Embryonic facial prominence (tissue), 1 donor: ENCODE results near the gene RHOT2.

ENCODE experiments used
- DNase-seq: peaks from one replicate; pipeline ENCODE4 v3.0.0-alpha.2; 2016; ENCODE audit errors: extremely low spot score

Gene RHOT2

GRCh38 chr16:632486-633335 is 35.2 kb upstream of the RHOT2 start:
- no peak for DNase-seq

- no peak for DNase-seq
These were observed 34.4 kb upstream of the RHOT2 start for GRCh38 chr16:633336-634050.

DNA sequence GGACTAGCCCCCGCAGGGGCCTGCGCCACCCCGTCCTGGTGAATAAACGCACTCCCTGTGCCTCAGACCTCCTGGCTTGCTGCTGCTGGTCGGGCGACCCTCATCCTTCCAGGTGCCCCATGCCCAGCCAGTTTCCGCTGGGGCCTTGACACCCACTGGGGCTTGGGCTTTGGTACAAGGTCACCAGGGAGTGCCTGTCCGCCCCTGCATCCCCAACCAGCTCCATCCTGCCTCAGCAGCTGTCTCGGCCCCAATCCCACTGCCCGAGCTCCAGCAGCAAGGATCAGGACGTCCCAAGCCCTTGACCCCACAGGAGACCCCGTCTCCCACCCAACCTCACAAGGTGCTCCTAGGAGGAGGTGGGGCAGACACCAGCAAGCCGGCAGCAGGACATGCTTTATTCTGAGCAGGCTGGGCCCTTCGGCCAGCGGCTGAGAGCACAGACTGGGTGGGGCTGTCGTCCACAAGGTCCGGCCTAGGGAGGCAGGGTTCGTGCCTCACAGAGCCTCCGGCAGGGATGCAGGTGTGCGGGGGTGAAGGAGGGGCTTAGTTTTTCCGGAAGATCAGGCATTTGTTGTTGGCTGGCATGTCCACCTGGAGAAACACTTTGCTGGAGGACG is 33.8 kb upstream of the RHOT2 start:
- DNase-seq, result no peak

DNA sequence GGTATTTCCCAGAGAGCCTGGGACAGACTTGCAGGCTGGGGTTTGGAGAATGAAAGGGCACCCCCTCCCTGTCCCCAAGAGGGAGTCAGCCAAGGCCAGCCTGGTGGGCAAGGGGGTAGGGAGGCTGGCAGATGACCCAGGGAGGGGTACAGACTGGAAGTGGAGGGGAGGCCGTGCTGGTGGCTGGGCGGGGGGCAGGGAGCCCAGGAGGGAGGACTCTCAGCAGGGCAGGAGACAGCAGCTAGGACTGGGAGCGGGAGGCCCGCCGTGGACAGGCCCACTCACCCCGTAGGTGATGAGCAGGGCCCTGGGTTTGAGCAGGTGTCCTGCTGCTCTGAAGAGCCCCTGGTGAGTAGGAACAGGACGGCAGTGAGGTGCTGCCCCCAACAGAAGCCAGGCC is 32.9 kb upstream of the RHOT2 start:
- no peak for DNase-seq

- no peak for DNase-seq
These were observed 32.2 kb upstream of the RHOT2 start for GRCh38 chr16:635573-636205.

DNA sequence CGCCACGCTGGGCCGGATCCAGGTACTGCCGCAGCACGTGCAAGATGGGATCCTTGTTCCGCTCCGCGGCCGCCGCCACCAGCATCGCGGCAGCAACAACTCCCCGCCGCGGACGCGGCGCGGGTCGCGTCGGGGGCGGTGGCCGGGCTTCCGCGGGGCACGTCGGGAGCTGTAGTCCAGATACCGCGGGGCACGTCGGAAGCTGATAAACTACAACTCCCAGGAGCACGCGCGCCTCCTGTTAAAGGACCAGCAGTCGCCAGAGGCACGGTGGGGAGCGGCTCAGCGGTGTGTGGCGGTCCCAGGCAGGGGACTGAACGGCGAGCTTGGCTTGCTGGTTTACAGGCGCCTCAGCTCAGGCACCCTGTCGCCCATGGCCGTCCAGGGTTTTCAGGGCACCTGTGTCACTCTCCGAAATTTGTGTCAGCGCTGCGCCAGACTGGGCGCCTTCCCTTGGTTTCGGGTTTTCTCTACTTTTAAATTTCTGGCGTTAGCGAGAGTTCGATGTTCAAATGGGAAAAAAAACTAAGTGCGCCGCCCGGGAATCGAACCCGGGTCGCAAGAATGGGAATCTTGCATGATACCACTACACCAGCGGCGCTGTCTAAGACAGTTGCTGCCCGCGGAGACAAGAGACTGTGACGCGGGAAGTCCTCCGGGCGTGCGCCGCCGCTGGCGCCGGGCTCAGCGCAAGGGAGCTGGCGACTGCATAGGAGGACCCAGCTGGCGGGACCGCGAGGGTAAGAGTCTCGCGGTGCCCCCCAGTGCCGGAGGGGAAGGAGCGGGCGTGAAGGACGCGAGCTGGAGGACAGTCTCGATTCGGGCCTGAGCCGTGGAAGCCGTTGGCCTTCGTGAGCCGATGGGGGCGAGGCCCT is 31.5 kb upstream of the RHOT2 start, which contains the start of gene METTL26:
METTL26 (minus strand) TSS at position 100 of the 875 bp plus-strand sequence; CDS start at position 85, 15 bp downstream.
- peak; percentile 91 for DNase-seq

DNA sequence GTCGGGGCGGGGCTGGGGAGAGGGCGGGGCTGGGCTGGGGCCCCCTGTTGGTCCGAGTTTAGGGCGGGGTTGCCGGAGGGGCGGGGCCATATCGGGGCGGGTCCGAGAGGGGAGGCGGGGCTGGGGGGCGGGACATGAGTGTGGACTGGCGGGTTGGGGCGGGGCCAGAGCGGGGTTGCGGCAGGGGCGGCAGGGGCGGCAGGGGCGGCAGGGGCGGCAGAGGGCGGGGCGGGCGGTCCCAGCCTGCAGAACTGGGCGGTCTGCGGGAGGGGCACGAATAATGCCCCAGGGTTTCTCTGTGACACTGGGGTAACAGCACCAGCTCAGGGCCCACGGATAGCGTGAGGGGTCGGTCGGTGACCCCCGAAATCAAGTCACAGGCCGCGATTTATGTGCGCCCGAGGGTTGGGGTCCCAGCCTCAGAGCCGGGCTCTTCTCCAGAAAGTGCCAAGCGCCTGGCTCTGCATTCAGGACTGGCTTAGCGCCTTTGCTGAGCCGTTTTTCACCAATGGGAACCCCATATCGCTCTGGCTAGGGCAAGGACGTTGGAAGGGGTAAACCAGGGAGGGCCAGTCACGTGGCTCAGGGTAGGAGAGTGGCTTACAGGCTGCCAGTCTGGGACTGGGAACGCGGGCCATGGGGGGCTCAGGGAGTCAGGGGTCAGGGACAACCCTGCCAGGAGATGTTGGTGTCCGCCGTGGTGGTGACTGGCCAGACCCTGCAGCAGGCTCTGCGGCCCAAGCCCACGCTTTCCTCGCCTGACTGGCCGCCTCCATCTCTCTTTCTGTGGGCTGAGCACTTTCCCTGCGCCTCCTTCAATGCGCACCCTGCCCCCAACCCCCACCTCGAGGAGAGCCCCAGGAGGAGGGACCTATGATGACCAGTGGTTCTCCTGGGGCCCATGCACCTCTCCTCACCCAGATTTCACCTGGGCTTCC is 30.6 kb upstream of the RHOT2 start:
- DNase-seq, result no peak

- DNase-seq, result no peak
These were observed 29.8 kb upstream of the RHOT2 start for GRCh38 chr16:638034-638543.

DNA sequence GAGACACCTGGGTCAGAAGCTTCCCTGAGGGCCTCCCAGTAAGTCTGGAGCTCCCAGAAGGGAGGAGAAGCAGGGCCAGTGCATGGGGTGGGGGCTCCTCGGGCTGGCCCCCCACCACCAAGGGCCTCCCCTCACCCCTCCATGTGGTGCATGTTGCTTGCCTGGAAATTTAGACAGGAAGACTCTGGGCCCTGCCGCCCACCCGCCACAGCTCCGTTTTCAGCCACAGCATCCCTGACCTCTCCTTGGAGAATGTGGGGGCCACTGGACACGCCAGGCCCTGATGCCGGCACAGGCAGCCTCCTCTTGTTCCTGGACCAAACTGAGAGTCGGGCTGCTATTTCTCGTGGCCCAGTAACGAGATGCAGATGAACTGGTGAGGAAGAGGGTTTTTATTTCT is 29.1 kb upstream of the RHOT2 start:
- DNase-seq, result no peak

GRCh38 chr16:640614-641013 is 27.3 kb upstream of the RHOT2 start:
- no peak for DNase-seq

GRCh38 chr16:641326-642188 is 26.4 kb upstream of the RHOT2 start, which contains the start of gene MCRIP2:
Gene MCRIP2, plus strand, starts transcription at chr16:641828. Its CDS starts 164 bp downstream, at chr16:641992.
- no peak for DNase-seq

GRCh38 chr16:642189-643049 is 25.5 kb upstream of the RHOT2 start:
- no peak for DNase-seq

GRCh38 chr16:643050-643368 is 24.9 kb upstream of the RHOT2 start:
- no peak for DNase-seq

DNA sequence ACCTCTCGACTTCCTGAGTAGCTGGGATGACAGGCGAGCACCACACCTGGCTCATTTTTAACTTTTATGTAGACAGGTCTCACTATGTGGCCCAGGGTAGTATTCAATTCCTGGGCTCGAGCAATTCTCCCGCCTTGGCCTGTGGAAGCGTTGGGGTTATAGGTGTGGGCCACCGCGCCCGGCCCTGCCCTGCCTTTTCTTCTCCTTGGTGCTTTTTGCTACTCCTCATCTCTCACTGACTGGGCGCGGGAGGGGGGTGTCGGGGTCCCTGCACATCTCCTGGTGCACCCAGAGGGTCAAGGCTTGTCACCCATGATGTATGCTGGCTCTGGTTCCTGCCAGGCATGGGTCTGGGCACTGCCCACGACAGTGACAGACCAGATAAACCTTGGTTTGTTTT is 23.4 kb upstream of the RHOT2 start:
- DNase-seq, result no peak

DNA sequence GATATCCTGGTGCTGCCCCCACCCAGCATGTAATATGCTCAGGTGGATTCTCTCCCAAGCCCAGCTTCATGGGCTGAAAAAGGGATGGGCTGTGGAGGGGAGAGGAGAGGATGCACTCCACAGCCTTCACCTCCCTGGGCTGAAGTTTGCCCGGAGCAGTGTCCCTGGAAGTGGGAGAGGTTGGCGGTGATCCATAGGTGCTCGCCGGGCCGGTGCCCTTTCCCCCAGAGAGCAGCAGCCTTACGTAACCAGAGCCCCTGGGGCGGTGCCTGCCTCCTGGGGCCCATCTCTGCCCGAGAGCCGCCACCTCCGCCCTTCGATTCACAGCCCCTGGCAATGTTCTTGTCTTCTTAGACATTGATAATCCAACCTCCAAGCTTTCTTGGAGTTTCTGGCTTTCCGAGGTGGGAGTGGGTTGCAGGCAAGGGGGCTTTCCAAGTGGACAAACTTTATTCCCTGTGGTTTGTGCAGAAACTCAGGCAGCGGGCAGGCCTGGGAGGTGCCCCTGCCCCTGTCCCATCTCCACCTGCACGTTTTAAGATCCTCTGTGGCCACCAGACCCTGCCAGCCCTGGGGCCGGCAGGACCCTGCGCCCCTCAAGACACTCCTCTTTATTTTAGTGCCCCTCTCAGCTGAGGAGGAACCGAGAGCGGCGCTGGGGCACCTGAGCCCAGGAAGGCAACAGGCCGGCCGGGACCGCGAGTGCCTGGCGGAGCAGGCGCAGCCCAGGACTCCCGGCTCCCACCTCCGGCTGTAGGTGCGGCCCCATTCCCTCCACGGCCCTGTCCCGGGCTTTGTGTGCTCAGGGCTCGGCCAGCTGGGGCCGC is 21.9 kb upstream of the RHOT2 start:
- no peak for DNase-seq

- no peak for DNase-seq
These were observed 21.2 kb upstream of the RHOT2 start for GRCh38 chr16:646679-647172.
